HG03354 (cell line): Measurements from ENCODE around the gene KANSL3.
A peak's percentile ranks its signal among the peaks of the same experiment; 100 is the strongest.
"Not testable (repeated sequence)": the region's sequence is repeated elsewhere in the genome, so short reads cannot be mapped to it uniquely, and the experiment has no call there.

Experiments used
- ATAC-seq: cut with Tn5 transposase; IDR thresholded peaks from one replicate; pipeline ENCODE4 v1.9.1; 2021; ENCODE audit warnings: mild to moderate bottlenecking; ENCODE audit not compliant: unreplicated experiment, poor library complexity, severe bottlenecking

Gene KANSL3

GRCh38 chr2:96656540-96656939 is 18.4 kb upstream of the KANSL3 start:
- no peak for ATAC-seq

GRCh38 chr2:96655526-96655925 is 17.4 kb upstream of the KANSL3 start:
- no peak for ATAC-seq

GRCh38 chr2:96654791-96655190 is 16.7 kb upstream of the KANSL3 start:
- not testable (repeated sequence) for ATAC-seq

DNA sequence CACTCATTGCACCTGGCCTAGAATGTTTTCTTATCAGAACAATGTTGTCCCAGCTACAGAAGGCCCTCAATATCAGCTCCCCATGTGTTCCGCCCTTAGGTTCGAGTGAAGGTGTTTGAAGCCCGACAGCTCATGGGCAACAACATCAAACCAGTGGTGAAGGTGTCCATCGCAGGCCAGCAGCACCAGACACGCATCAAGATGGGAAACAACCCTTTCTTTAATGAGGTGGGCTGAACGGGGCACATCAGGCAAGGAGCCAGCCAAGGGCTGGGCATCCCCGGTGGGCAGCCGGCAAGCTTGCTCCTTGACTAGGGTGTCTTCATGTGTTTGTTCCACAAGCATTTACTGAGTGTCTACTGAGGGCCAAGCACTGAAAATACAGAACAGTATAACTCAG is 13.7 kb upstream of the KANSL3 start:
- no peak for ATAC-seq

GRCh38 chr2:96649342-96649741 is 11.2 kb upstream of the KANSL3 start:
- ATAC-seq = no peak

DNA sequence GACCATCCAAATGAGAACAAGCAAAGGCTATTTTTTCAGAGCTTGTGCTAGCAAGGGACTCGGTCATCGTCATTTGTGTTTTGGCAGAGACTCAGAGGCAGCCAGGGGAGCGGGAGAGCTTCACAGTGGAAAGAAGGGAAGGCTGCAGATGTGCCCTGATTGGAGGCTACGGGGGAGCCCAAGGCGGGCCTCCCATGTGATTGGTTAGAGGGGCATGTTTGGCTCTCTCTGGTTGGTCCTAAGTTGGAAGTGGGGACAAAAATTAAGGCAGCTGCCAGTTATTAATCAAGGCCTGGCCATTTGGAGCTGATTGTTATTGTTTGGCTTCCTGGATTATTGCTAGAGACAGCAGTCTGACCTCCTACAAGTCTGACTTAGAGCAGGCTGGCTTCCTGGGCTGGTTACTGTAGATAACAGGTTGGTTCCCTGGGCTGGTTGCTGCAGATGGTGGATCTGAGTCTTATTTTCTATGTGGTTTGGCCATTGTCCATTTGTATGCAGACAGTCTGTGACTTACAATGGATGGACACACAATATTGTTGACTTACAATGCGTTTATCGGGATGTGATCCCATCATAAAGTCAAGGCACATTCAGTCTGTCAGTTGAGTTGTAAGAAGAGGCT is 10.3 kb upstream of the KANSL3 start:
- ATAC-seq = no peak

DNA sequence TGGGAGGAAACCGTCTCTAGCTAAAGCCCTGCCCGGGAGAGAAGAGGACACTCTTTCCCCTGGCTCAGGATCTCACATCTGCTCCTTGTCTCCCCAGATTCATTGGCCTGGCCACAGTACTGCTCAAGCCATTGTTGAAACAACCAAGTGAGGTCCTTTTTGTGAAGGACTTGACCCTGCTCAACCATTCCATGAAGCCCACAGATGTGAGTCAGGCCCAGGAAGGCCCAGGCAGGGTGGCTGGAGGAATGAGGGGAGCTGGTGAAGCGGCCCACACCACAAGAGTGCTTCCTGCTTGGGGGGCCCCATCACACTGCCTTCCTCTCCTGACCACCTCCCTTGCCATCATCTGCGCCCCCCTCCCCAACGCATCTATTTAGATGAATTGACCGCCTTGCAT is 9.6 kb upstream of the KANSL3 start:
- ATAC-seq = no peak

GRCh38 chr2:96642564-96643360 is 4.7 kb upstream of the KANSL3 start, which contains the start of gene FER1L5:
FER1L5 (plus strand) TSS chr2:96642764; CDS start chr2:96642837, 73 bp downstream.
- no peak for ATAC-seq

DNA sequence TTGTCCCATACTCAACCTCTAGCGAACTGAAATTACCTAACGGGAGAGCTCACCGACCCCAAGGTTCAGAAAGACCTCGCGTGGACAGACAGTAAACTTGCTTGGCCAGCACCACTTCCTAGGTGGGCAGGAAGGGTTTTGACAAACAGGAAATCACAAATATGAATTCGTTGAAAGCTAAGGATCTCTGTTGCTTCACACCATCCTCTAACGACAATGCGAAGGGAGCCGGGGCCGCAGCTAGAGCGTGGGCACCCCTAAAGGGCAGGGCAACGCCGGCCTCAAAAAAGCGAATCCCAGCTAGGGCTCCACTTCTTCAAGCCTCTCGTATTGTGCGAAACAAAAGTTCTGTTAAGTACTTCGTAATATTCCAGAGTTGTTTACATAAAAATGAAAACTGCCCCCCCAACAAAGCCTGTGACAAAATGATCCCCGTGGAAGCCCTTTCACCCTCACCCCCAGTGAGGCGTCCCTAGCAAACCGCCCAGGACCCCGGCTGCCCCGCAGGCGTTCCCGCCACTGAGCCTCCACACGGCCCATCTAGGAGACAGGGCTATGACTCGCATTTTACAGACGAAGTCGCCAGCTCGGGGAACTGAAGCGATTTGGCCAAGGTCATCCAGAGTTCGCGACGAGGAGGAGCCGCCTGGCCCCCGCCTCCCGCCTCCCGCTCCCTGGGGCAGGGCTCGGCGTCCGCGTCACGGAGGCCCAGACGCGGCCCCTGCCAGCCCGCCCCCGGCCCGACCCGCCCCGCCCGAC is 548 bp downstream of the KANSL3 start:
- ATAC-seq = peak; percentile 80

- ATAC-seq = no peak
These were observed 1.5 kb downstream of the KANSL3 start for GRCh38 chr2:96636551-96637171.

DNA sequence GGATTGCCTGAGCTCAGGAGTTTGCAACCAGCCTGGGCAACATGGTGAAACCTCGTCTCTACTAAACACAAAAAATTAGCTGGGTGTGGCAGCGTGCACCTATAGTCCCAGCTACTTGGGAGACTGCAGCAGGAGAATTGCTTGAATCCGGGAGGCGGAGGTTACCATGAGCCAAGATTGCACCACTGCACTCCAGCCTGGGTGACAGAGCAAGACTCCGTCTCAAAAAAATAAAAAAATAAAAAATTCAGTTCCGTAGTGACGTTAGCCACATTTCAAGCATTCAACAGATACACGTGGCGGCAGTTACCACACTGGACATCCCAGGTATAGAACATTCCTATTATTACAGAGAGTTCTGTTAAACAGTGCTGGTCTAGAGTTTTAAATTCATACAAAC is 4.5 kb downstream of the KANSL3 start:
- ATAC-seq = no peak

DNA sequence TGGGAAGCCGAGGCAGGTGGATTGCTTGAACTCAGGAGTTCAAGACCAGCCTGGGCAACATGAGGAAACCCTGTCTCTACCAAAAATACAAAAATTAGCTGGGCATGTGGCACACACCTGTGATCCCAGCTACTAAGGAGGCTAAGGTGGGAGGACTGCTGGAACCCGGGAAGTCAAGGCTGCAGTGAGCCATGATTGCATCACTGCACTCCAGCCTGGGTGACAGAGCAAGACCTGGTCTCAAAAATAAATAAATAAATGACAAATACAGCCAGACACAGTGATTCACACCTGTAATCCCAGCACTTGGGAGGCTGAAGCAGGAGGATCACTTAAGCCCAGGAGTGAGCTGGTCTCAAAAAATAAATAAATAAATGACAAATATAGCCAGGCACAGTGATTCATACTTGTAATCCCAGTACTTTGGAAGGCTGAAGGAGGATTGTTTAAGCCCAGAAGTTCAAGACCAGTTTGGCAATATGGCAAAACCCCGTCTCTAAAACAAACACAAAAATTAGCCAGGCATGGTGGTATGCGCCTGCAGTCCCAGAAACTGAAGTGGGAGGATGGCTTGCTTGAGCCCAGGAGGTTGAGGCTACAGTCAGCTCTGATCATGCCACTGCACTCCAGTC is 6.2 kb downstream of the KANSL3 start:
- no peak for ATAC-seq

DNA sequence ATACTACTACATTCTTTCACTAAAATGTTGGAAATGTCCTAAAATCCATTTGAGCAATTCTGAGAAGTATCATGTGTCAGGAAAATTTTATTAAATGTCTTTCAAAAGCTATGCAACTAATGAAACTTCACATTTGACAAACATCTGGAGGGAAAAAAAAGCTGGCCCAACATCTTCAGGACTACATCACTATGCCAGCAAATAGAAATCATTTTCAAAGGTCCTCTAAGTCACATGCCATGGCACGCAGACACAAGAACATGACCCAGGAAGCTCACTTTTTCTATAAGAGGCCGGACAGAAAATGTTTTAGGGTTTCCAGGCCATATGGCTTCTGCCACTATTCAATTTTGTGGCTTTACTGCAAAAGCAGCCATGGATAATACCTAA is 11.6 kb downstream of the KANSL3 start:
- ATAC-seq = no peak

DNA sequence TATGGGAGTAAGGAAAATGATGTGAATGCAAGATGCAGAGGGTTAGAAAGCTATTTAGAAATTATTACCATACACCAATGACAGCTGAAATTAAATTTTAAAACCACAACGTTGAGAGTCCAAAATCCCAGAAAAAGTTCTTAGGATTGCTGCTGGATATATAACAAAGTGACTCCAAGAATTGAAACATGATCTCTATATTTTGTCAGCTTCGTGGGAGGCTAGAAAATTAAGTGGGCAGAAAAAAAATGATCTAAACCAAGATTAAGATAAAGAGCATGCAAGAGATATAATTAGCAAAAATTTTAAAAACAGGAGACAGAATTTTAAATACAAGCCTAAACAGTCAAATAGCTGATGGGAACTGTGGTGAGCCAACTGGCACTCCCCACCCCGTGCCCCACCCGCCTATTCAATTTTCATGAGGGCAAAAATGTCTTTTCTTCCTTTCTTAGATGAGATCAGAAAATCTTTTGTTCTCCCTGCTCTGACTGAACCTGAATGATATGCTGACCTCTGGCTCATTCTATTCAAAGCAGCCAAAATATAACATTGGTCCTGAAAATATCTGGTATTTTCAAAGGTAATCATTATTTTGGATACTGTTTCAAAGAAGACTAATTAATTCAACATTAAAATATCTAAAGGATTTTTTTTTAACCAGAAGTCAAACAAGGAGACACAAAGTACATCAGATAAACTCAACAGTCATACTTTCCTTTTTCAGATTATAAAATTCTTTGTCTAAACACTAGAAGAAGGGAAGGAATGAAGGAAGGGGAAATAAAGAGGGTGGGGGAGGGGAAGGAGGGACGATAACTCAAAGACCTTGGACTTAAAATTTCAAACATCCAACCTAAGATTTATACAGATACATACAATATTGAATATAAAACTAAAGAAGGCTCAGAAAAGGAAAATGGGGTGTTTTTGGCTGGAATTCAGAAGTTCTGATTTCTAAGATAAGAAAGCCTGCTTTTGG is 12.2 kb downstream of the KANSL3 start:
- ATAC-seq = no peak

DNA sequence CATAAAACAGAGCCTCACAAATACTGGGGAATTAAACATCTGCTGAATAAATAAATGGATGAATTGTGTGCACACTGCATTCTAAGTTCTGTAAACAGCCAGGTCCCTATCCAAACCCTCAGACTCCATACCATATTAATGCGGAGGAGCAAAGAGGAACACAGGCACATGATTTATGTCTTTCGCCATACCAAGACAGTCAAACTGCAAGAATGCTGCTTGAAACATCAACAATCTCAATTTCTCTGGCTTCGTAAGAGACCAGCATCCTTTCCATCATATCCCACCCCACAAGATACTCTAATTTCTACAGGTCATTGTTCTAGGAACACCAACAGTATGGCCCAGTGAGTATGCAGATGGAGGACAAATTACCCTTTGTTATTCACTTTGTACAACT is 15.0 kb downstream of the KANSL3 start:
- no peak for ATAC-seq

DNA sequence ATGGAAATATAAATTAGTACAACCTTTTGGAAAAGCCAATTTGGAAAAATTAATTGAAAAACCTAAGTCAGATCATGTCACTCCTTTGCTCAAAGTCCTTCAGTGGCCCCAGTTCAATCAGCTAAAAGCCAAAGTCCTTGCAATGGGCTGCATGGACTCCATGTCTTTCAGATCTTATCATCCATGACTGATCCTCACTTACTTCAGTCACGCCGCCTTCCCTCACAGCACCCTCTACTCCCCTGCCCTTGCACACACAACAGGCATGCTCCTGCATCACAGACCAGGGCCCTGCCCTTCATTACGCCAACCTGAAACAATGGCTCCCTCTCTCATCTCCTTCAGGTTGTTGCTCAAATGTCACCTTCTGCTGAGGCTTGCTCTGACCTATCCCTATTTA is 15.6 kb downstream of the KANSL3 start:
- no peak for ATAC-seq

- ATAC-seq = no peak
These were observed 19.4 kb downstream of the KANSL3 start for GRCh38 chr2:96618596-96619283.

DNA sequence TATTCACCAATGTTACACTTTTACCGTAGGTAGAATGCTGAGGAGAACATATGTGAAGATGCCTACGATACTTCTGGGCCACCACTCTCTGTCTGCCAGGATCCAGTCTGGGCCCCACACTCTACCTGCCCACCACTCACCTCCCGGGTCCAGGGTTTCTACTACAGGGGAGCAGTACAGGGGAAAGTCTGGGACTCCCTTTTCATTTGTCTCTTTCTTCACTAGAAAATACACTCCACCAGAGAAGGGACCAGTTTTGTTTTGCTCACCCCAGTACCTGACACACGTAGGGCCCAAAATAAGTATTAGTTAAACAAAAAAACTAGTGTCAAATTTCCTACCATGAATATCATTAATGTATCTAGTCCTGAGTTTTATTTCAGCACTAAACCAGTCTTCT is 21.1 kb downstream of the KANSL3 start:
- ATAC-seq = no peak
